HepG2 (cell line): ENCODE measurements around the gene SDC1.

Source experiments
- ATF6 ChIP-seq: sonication (generic); formaldehyde crosslinking; conservative IDR thresholded peaks from 2 replicates; pipeline ENCODE4 v1.4.0; 2020; ENCODE audit warnings: missing genetic modification reagents
- CTCF ChIP-seq: sonication (generic); formaldehyde crosslinking; IDR thresholded peaks from 2 replicates; pipeline ENCODE4 v1.5.0; 2020; ENCODE audit warnings: mild to moderate bottlenecking, missing genetic modification reagents, moderate library complexity
- EP300 ChIP-seq, 3 experiments: sonication (generic) in 1 of 3; formaldehyde crosslinking in 1 of 3; IDR thresholded peaks; 2 replicates each; pipeline versions ENCODE4 v1.5.1 to v1.6.1; 2011 to 2020; ENCODE audit warnings: low read depth in 2 of 3, low read length in 2 of 3, borderline replicate concordance in 1 of 3, improper control_type of control experiment in 1 of 3, mild to moderate bottlenecking in 1 of 3, missing genetic modification reagents in 1 of 3, moderate library complexity in 1 of 3
- JUND ChIP-seq: sonication (generic); formaldehyde crosslinking; IDR thresholded peaks from 2 replicates; pipeline ENCODE4 v1.8.0; 2022; ENCODE audit warnings: mild to moderate bottlenecking, missing genetic modification reagents
- MXI1 ChIP-seq: IDR thresholded peaks from 3 replicates; pipeline ENCODE4 v1.6.1; 2012; ENCODE audit warnings: low read depth, low read length, inconsistent platforms, borderline replicate concordance
- NFATC3 ChIP-seq: sonication (generic); formaldehyde crosslinking; IDR thresholded peaks from 2 replicates; pipeline ENCODE4 v1.5.1; 2020; ENCODE audit warnings: mild to moderate bottlenecking, missing genetic modification reagents
- NR2F1 ChIP-seq, 2 experiments: fragments of 450-650 bp in 1 of 2; formaldehyde crosslinking in 1 of 2; IDR thresholded peaks; 2 replicates each; pipeline versions ENCODE4 v1.5.0 to v1.6.1; 2016 to 2020; ENCODE audit warnings: mild to moderate bottlenecking in 1 of 2, missing compliant biosample characterization in 1 of 2, missing genetic modification reagents in 1 of 2, moderate library complexity in 1 of 2
- REST ChIP-seq, 2 experiments: IDR thresholded peaks; 2 replicates each; pipeline ENCODE4 v1.6.1; 2011 to 2012; ENCODE audit warnings: low read length in 2 of 2, borderline replicate concordance in 1 of 2, low read depth in 1 of 2, mild to moderate bottlenecking in 1 of 2, moderate library complexity in 1 of 2
- TFAP4 ChIP-seq: sonication (generic); IDR thresholded peaks from 2 replicates; pipeline ENCODE4 v1.6.1; 2016; ENCODE audit warnings: low read depth, borderline replicate concordance
- UBTF ChIP-seq: sonication (generic); formaldehyde crosslinking; IDR thresholded peaks from 2 replicates; pipeline ENCODE4 v1.4.0; 2020; ENCODE audit warnings: mild to moderate bottlenecking, missing genetic modification reagents
- ZNF12 ChIP-seq: sonication (generic); formaldehyde crosslinking; IDR thresholded peaks from 2 replicates; pipeline ENCODE4 v1.5.0; 2020; ENCODE audit warnings: missing genetic modification reagents
- ZNF670 ChIP-seq: sonication (generic); formaldehyde crosslinking; IDR thresholded peaks from 2 replicates; pipeline ENCODE4 v1.8.0; 2022; ENCODE audit warnings: mild to moderate bottlenecking, missing genetic modification reagents, borderline replicate concordance

GRCh38 chr2:20199633-20200270 is 25.2 kb downstream of the SDC1 start:
- no peak for TF ChIP-seq CTCF (CRISPR knock-in tag)
- no peak for TF ChIP-seq EP300 (IDR thresholded peaks at IDR 0.05; ENCODE audit: low read depth in 2 of 2, low read length in 2 of 2)
- no peak for TF ChIP-seq EP300 (CRISPR knock-in tag; IDR thresholded peaks at IDR 0.05; ENCODE audit: borderline replicate concordance)
- TF ChIP-seq NR2F1 (CRISPR knock-in tag; IDR thresholded peaks at IDR 0.05), result no peak
- no peak for TF ChIP-seq NFATC3
- no peak for TF ChIP-seq TFAP4
- TF ChIP-seq MXI1, result no peak
- no peak for TF ChIP-seq REST (IDR thresholded peaks at IDR 0.05; ENCODE audit: borderline replicate concordance in 1 of 2, low read depth in 1 of 2, low read length in 2 of 2)
- no peak for TF ChIP-seq UBTF (CRISPR knock-in tag)
- no peak for TF ChIP-seq ATF6 (CRISPR knock-in tag)
- no peak for TF ChIP-seq JUND
- TF ChIP-seq ZNF670, result no peak
- no peak for TF ChIP-seq ZNF12 (CRISPR knock-in tag)
